SK-N-MC (cell line): ENCODE results near the gene GRIK2.

Experiments
- EZH2 ChIP-seq: fragments of 200-600 bp; sonication (generic); IDR thresholded peaks from one replicate; pipeline ENCODE4 v1.6.1; 2017; ENCODE audit warnings: antibody characterized with exemption
- FOXP2 ChIP-seq: optimal IDR thresholded peaks from 2 replicates; pipeline ENCODE3; 2011; ENCODE audit warnings: mild to moderate bottlenecking, moderate library complexity; ENCODE audit not compliant: insufficient read depth; ENCODE audit errors: extremely low read length, control extremely low read depth
- POLR2AphosphoS5 ChIP-seq: IDR thresholded peaks from 2 replicates; pipeline ENCODE4 v1.6.1; 2012; ENCODE audit warnings: mild to moderate bottlenecking, low read depth, low read length, borderline replicate concordance

GRCh38 chr6:101458826-101459225 is 65.3 kb downstream of the GRIK2 start:
- no peak for TF ChIP-seq POLR2AphosphoS5
- TF ChIP-seq EZH2: no peak
- TF ChIP-seq FOXP2: no peak
